CD4-positive, alpha-beta T cell (primary cell): ENCODE data around the gene C6. TPM values are rescaled to one million over a fixed set of nuclear protein-coding genes. Genes with fewer than 3 reads are reported as not detected.

ENCODE experiments used
- ATAC-seq: fragments of 200-7000 bp; cut with Tn5 transposase; one replicate; pipeline ENCODE4 v1.10.0; 2022; ENCODE audit warnings: mild to moderate bottlenecking; ENCODE audit not compliant: poor library complexity
- CTCF ChIA-PET: fragments of 350-600 bp; sonication (Branson Sonifier 250); formaldehyde crosslinking; loops from one replicate; lab custom pipeline; 2021; ENCODE audit warnings: antibody characterized with exemption, inconsistent platforms; lab: Charles Lee
- POLR2A ChIA-PET: fragments of 350-600 bp; sonication (Branson Sonifier 250); formaldehyde crosslinking; loops from one replicate; lab custom pipeline; 2021; ENCODE audit warnings: antibody characterized with exemption, inconsistent platforms; lab: Charles Lee
- DNase-seq, 14 experiments: peaks; one replicate each; pipeline ENCODE4 v3.0.0-alpha.2; 2013 to 2020; ENCODE audit warnings: mixed read lengths in 2 of 14
- H3K27ac ChIP-seq, 2 donors: one replicate each; pipeline versions ENCODE4 v1.5.1 to v1.7.0; 2013; ENCODE audit warnings: low read length in 2 of 2, low read depth in 1 of 2, mild to moderate bottlenecking in 1 of 2
- H3K27me3 ChIP-seq, 2 experiments: 1 replicate in 1 of 2; 2 replicates in 1 of 2; pipeline versions ENCODE4 v1.6.1 to v1.7.0; 2013; ENCODE audit warnings: low read length in 2 of 2, control low read depth in 1 of 2, mild to moderate bottlenecking in 1 of 2, moderate library complexity in 1 of 2; ENCODE audit not compliant: insufficient read depth in 2 of 2, control insufficient read depth in 1 of 2
- H3K36me3 ChIP-seq: one replicate; pipeline ENCODE4 v1.6.1; 2013; ENCODE audit warnings: low read length, control low read depth; ENCODE audit not compliant: insufficient read depth
- H3K4me1 ChIP-seq: one replicate; pipeline ENCODE4 v1.6.1; 2013; ENCODE audit warnings: low read length, control low read depth; ENCODE audit not compliant: insufficient read depth
- H3K4me3 ChIP-seq: one replicate; pipeline ENCODE4 v1.5.1; 2013; ENCODE audit warnings: mild to moderate bottlenecking, low read length, moderate library complexity
- H3K9me3 ChIP-seq, 2 experiments: 1 replicate in 1 of 2; 2 replicates in 1 of 2; pipeline versions ENCODE4 v1.6.1 to v1.7.0; 2013; ENCODE audit warnings: low read length in 2 of 2, mild to moderate bottlenecking in 2 of 2, control low read depth in 1 of 2, moderate library complexity in 1 of 2; ENCODE audit not compliant: control insufficient read depth in 1 of 2, insufficient read depth in 1 of 2
- H3K27ac Mint-ChIP-seq: one replicate; pipeline ENCODE4 v1.8.0; 2020; ENCODE audit warnings: mixed read lengths
- H3K27me3 Mint-ChIP-seq: one replicate; pipeline ENCODE4 v1.8.0; 2021; ENCODE audit warnings: mixed read lengths
- H3K36me3 Mint-ChIP-seq: one replicate; pipeline ENCODE4 v1.8.0; 2021; ENCODE audit warnings: low read depth, mixed read lengths
- H3K4me1 Mint-ChIP-seq: one replicate; pipeline ENCODE4 v1.8.0; 2021; ENCODE audit warnings: low read depth, mixed read lengths
- H3K4me3 Mint-ChIP-seq: one replicate; pipeline ENCODE4 v1.8.0; 2020; ENCODE audit warnings: mild to moderate bottlenecking, mixed read lengths
- H3K9me3 Mint-ChIP-seq: one replicate; pipeline ENCODE4 v1.8.0; 2020; ENCODE audit warnings: mixed read lengths
- intact Hi-C, 2 experiments: fragments of 100-400 bp; cut with DNase I in 1 of 2; cut with micrococcal nuclease in 1 of 2; formaldehyde crosslinking; loops; one replicate each; pipeline versions ENCODE4 v1.15.1 to v1.9.0; 2023 to 2025; cut with DNase I, micrococcal nuclease
- total RNA-seq, 174 experiments: library from RNA in 2 of 174; stranded (reverse) in 2 of 174; gene quantifications; one replicate each; pipeline ENCODE4 v1.2.3 and lab custom pipeline; 2021 to 2026
- TF ChIP-seq, protein P1 (sequence below): fragments of 200-600 bp; IDR thresholded peaks from one replicate; pipeline ENCODE4 v1.8.0; 2022; ENCODE audit warnings: antibody characterized with exemption, mild to moderate bottlenecking

The C6 gene
- total RNA-seq, 2 experiments from 2014 or later = not detected

DNA sequence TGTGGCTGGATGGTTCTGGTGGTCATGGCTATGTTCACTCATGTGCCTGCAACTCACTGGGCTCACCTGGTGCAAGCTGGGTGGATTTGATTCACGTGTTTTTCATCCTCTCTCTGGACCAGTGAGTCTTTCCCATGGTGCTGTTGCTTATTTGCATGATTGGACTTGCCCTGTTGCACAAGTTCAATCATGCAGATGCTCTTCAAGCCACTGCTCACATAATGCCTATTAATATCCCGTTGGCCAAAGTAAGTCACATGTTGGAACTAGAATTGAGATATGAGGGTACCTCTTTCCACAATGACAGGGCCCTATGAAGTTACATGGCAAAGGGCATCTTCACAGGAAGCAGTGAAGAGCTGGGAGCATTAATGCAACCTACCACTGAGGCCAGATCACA, 115.7 kb downstream of the C6 start:
- Histone ChIP-seq H3K4me1 (no peaks in the 10 kb centered on the region), H3K4me3 (no peak overlapping the region), H3K36me3 (no peaks in the 10 kb centered on the region), H3K27me3 (no peaks in the 10 kb centered on the region), H3K9me3 (no peaks in the 10 kb centered on the region), H3K27ac (no peak overlapping the region)
- TF ChIP-seq, protein P1, sequence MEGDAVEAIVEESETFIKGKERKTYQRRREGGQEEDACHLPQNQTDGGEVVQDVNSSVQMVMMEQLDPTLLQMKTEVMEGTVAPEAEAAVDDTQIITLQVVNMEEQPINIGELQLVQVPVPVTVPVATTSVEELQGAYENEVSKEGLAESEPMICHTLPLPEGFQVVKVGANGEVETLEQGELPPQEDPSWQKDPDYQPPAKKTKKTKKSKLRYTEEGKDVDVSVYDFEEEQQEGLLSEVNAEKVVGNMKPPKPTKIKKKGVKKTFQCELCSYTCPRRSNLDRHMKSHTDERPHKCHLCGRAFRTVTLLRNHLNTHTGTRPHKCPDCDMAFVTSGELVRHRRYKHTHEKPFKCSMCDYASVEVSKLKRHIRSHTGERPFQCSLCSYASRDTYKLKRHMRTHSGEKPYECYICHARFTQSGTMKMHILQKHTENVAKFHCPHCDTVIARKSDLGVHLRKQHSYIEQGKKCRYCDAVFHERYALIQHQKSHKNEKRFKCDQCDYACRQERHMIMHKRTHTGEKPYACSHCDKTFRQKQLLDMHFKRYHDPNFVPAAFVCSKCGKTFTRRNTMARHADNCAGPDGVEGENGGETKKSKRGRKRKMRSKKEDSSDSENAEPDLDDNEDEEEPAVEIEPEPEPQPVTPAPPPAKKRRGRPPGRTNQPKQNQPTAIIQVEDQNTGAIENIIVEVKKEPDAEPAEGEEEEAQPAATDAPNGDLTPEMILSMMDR = no peak
- Mint-ChIP-seq H3K9me3 (peaks cover 2% of the 10 kb centered on the region), H3K4me1 (no peaks in the 10 kb centered on the region), H3K4me3 (no peak overlapping the region), H3K36me3 (no peaks in the 10 kb centered on the region), H3K27me3 (no peaks in the 10 kb centered on the region), H3K27ac (no peak overlapping the region)
- ChIA-PET CTCF (no interaction called here), POLR2A (no interaction called here)
- intact Hi-C loops = no loop called here
- DNase-seq (no peak), ATAC-seq (no peak)

DNA sequence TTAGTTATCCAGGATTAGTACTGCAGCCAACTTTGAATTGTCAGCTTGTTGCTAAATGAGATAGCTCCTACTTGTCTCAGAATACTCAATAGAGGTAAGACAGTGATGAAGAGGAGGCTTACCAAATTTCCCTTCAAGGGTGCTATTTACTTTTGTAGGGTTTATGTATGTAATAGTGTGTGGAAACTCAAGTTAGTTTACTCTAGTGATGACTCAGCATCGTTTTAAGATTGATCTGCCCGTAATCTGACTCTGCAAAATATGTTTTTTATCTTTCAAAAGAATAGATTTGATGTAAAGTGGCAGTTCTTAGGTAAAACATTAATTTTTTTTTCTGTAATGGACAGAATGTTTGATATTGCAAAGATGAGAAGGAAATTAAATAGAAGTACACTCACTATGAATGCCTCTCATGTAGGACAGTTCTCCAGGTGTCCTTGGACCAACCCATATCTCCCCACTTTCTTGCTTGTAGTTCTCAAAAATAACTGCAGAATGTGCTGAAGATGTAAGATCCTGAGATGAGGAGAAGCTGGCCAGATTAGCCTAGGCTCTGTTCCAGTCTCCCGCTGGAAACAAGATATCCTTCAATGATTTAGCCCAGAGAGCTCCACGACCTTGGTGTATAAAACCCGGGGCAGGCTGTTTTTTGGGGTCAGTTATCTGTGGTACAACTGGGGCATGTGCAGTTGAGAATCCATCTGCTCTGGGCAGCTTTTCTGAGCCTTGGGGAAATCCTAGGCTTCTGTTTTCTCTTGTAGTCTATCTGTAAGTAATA, 117.8 kb downstream of the C6 start:
- Mint-ChIP-seq H3K27me3 (no peaks in the 10 kb centered on the region), H3K4me1 (no peaks in the 10 kb centered on the region)
- intact Hi-C loops = no loop called here

GRCh38 chr5:41094871-41095270, 118.5 kb downstream of the C6 start:
- no peaks in the 10 kb centered on the region for H3K27me3 Mint-ChIP-seq
- peaks cover 9% of the 10 kb centered on the region for H3K9me3 Mint-ChIP-seq
- no peaks in the 10 kb centered on the region for H3K4me1 ChIP-seq
- intact Hi-C loops = no loop called here
- H3K27me3 ChIP-seq = no peaks in the 10 kb centered on the region
- DNase-seq = no peak
- ChIA-PET POLR2A (no interaction called here), CTCF (no interaction called here)
- no peaks in the 10 kb centered on the region for H3K36me3 Mint-ChIP-seq
- H3K4me1 Mint-ChIP-seq = no peaks in the 10 kb centered on the region
- ATAC-seq = no peak
- H3K27ac ChIP-seq = no peak overlapping the region
- peaks cover 0 to 4% of the 10 kb centered on the region in 2 experiments for H3K9me3 ChIP-seq
- no peaks in the 10 kb centered on the region for H3K36me3 ChIP-seq
- H3K27ac Mint-ChIP-seq = no peak overlapping the region
- no peak overlapping the region for H3K4me3 ChIP-seq
- H3K4me3 Mint-ChIP-seq = no peak overlapping the region
- TF ChIP-seq, protein P1 = no peak

More for the DNA sequence above, 117.8 kb downstream of the C6 start:
- H3K27me3 ChIP-seq = no peaks in the 10 kb centered on the region
- no peak overlapping the region for H3K27ac ChIP-seq
- peaks cover 0 to 4% of the 10 kb centered on the region in 2 experiments for H3K9me3 ChIP-seq
- TF ChIP-seq, protein P1 = no peak
- H3K4me3 ChIP-seq = no peak overlapping the region
- no peaks in the 10 kb centered on the region for H3K4me1 ChIP-seq
- ChIA-PET CTCF (no interaction called here), POLR2A (no interaction called here)
- Mint-ChIP-seq H3K4me3 (no peak overlapping the region), H3K27ac (no peak overlapping the region), H3K36me3 (no peaks in the 10 kb centered on the region), H3K9me3 (peaks cover 7% of the 10 kb centered on the region)
- DNase-seq = no peak
- no peak for ATAC-seq
- no peaks in the 10 kb centered on the region for H3K36me3 ChIP-seq
